Activated T-helper 9 cell treated with anti-CD3 and anti-CD28 coated beads, Interleukin-2, amount 50 U/mL, for 16 hours (primary cell): Measurements from ENCODE around the gene WNT9B.
"Not testable (repeated sequence)": the region's sequence is repeated elsewhere in the genome, so short reads cannot be mapped to it uniquely, and the experiment has no call there.

ENCODE experiments used
- DNase-seq: peaks from one replicate; pipeline ENCODE4 v3.0.0-alpha.2; 2020; ENCODE audit warnings: low read depth

WNT9B gene

GRCh38 chr17:46822388-46822921 is 28.9 kb upstream of the WNT9B start:
- peak; percentile 11 for DNase-seq

- no peak for DNase-seq
These were observed 27.7 kb upstream of the WNT9B start for GRCh38 chr17:46823657-46824056.

GRCh38 chr17:46826116-46826515 is 25.3 kb upstream of the WNT9B start:
- DNase-seq, result no peak

GRCh38 chr17:46827274-46827673 is 24.1 kb upstream of the WNT9B start:
- no peak for DNase-seq

- DNase-seq, result no peak
These were observed 19.6 kb upstream of the WNT9B start for GRCh38 chr17:46831573-46832330.

GRCh38 chr17:46832331-46832821 is 19.0 kb upstream of the WNT9B start:
- no peak for DNase-seq

GRCh38 chr17:46832945-46833839 is 18.2 kb upstream of the WNT9B start:
- DNase-seq, result no peak

- DNase-seq, result no peak
These were observed 17.6 kb upstream of the WNT9B start for GRCh38 chr17:46833840-46834208.

- DNase-seq, result no peak
These were observed 16.5 kb upstream of the WNT9B start for GRCh38 chr17:46834846-46835245.

GRCh38 chr17:46836500-46836899 is 14.9 kb upstream of the WNT9B start:
- DNase-seq, result no peak

- no peak for DNase-seq
These were observed 13.9 kb upstream of the WNT9B start for GRCh38 chr17:46837521-46837920.

GRCh38 chr17:46839211-46839610 is 12.2 kb upstream of the WNT9B start:
- DNase-seq, result no peak

- not testable (repeated sequence) for DNase-seq
These were observed 10.8 kb upstream of the WNT9B start for GRCh38 chr17:46840596-46840995.

GRCh38 chr17:46841561-46842379 is 9.6 kb upstream of the WNT9B start:
- no peak for DNase-seq

GRCh38 chr17:46842835-46843234 is 8.5 kb upstream of the WNT9B start:
- no peak for DNase-seq

GRCh38 chr17:46847204-46848191 is 3.9 kb upstream of the WNT9B start:
- DNase-seq, result no peak

GRCh38 chr17:46848534-46848933 is 2.8 kb upstream of the WNT9B start:
- no peak for DNase-seq

- DNase-seq, result no peak
These were observed 725 bp upstream of the WNT9B start for GRCh38 chr17:46850688-46851028.

- no peak for DNase-seq
These were observed 2.6 kb downstream of the WNT9B start for GRCh38 chr17:46853896-46854444.

GRCh38 chr17:46854515-46854914 is 3.1 kb downstream of the WNT9B start:
- DNase-seq, result no peak

- no peak for DNase-seq
These were observed 3.6 kb downstream of the WNT9B start for GRCh38 chr17:46854948-46855347.
